ENCODE results near the gene PARVB.

The PARVB gene

DNA sequence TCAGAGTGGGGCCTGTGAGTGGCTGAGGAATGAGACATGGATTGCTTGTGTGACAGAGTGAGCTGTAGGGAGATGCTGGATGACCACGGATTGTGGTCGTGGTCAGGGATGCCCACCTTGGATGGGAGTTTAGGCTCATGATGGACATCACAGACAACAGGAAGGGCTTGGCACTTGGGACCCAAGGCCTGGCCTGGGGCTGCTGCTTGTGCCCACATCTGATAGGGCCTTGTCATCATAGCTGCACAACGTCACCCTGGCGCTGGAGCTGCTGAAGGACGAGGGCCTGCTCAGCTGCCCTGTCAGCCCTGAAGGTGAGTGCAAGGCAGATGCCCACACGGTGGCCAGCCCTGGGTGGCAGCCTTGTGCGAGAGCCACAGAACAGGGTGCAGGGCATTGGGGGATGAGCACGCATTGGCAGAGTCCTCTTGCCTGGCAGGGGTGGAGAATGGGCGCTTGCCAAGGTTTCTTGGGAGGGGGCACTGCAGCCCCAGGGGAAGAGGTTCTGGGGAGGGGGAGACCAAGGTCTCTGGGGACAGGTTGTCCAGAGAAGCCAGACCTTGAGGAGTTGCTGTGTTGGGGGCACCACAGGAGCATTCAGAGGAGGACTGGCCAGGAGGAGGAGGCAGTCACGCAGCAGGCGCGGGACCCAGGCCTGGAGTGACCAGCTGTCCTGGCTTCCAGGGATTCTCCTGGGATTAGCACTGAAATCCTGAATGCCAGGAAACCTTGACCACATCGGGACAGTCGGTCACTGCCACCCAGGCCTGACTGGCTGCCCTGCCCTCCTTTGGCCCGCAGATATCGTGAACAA is 181.6 kb downstream of the PARVB start:
- no peak for DNase-seq

DNA sequence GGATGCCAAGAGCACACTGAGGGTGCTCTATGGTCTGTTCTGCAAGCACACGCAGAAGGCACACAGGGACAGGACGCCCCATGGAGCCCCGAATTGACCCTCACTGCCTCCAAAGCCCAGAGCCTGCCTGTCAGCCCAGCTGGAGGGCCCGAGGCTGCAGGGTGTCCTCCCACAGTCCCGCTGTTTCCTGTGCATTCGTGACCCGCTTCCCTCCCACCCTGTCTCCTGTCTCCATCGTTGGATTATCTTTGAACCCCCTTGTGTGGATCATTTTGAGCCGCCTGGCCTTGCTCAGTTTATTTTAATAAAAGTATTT is 182.2 kb downstream of the PARVB start:
- no peak for DNase-seq

DNA sequence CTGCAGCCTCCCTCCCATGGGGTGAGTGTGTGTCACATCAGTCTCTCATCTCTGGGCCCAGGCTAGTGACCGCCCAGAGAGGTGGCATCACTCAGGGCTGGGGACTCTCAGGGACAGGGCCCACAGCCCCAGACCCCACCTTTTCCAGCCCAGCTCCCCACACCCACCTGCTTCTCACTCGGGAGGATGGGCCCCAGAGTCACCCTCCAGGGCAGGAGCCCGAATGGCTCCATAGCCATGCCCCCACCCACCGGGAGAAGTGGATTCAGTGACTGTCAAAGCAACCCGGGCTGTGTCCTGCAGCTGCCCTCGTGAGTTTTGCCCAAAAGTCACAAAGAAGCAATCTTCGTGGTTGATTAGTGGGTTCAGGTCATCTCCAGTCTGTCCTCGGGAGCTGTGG is 182.6 kb downstream of the PARVB start:
- no peak for DNase-seq

DNA sequence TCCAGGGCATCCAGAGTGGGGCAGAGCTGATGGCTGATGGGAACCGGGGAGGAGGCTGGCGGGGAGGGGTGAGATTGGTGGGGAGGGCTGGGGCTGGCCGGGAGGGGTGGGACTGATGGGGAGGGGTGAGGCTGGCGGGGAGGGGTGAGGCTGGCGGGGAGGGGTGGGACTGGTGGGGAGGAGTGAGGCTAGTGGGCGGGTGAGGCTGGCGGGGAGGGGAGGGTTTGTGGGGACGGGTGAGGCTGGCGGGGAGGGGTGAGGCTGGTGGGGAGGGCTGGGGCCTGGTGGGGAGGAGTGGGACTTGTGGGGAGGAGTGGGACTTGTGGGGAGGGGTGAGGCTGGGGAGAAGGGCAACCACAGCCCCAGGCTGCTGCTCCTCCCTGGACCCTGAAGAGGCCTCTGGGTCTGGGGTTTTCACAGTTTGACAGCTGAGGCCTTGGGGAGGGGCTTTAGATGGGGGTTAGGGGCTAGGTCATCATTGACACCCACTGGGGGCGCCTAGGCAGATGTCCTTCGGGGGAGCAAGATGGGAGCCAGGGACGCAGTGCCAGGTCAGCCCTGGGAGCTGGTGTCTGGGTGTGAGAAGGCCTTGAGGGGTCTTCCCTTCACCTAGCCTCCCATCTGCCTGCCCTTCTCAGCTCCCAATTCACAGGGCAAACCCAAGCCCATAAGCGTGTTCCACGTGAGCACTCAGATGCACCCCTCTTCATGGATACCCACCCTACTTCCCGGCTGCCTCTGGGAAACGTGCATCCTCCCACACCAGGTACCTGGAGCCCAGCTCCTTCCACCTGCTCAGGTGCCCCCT is 183.3 kb downstream of the PARVB start:
- DNase-seq = no peak

DNA sequence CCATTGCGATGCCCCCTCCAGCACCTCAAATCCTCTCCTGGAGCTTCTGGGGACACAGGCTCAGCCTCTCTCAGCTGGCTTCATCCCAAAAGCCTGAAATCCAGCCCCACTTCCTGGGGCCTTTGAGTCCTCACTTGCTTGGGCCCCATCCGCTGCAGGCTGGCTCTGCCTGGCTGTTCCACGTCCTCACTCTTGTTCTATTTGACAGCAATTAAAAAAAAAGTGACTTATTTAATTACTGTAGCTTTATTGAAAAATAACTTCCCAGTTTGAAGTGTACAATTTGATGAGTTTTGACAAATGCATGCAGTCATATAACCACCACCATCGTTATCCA is 183.8 kb downstream of the PARVB start:
- no peak for DNase-seq

DNA sequence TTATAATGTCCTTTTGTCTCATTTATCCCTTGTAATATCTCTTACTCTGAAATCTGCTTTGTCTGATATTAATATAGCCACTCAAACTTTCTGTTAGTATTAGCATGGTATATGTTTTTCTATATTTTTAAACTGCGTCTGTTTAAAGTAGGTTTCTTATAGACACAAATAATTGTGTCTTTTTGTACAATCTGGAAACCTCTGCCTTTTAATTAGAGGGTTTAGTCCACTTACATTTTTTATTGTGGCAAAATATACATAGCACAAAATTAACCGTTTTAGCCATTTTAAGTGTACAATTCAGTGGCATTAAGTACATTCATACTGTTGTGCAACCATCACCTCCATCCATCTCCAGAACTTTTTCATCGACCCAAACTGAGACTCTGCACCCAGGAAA is 185.2 kb downstream of the PARVB start:
- no peak for DNase-seq

DNA sequence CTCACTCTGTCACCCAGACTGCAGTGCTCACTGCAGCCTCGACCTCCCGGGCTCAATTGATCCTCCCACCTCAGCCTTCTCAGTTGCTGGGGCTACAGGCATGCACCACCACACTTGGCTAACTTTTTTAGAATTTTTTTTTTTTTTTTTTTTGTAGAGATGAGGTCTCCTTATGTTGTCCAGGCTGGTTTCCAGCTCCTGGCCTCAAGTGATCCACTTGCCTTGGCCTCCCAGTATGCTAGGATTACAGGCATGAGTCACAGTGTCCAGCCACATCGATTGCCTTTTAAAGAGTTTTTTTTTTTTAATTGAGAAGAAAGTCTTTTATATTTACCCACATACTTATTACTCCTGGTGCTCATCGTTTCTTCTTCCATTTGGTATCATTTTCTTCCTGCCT is 186.6 kb downstream of the PARVB start:
- no peak for DNase-seq

DNA sequence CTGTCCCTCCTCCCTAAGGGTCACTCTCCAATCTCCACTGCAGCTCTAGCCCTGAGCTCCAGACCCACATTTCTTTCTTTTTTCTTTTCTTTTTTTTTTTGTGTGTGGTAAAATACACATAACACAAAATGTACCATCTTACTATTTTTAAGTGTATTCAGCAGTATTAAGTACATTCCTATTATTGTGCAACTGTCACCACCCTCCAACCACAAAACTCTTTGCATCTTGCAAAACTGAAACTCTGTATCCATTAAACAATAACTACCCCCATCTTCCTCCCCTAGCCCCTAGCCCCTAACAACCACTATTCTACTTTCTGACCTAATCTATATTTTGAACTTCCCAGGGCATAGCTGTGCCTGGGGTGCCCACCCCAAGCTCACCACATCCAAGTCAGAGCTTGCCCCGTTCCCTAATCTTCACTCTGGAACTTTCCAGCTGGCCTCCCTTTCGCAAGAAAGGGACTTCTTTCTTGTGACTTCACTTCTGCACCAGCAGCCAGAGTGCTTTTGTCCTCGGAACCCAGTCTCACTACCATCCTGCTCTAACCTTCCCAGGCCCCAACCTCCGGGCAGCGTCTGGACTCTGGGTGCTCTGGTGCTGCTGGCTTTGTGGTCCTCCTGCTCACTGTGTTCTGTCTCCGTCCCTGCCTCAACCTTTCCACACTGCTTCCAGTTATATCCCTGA is 187.3 kb downstream of the PARVB start:
- no peak for DNase-seq

DNA sequence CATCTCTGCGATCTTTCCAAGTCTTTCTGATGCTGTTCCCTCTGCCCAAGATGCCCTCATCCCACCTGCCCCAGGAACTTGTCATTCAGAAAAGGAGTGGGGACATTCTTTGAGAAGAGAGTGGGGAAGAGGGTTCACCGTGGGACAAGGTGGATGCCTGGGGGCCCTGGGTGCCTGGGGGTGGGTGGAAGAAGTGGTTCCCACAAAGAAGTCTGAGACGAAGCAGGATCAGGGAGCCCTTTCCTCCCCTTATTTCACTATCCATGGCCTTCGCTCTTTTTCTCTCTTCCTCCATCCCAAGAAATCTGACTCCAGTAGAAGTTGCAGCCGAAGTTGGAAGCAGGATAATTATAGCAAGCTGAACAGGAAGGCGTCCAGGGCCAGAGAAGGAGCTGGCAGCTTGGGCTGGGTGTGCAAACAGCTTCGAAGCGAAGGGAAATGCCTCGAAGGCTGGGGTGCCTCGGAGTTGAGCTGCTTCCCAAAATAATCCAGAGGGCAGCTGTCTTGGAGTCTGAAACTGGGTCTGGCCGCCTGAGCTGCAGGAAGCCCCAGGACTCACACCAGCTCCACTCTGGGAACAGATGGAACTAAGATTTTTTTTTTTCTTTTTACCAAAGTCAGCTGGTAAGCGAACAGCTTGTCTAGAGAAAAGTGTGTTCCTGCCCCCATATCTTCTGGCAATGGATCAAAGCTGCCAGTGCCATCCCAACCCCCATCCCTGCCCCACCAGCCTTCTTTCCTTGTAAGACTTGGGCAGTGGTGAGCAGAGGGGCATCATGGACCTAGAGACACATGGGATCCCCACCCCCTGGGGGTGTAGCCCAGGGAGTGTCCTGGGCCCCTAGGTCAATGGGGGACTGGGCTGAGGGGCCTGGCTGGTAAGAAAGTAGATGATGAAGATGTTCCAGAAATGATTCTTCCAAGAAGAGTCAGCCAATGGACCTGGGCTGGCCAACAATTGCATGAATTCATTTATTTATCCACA is 188.1 kb downstream of the PARVB start:
- DNase-seq = no peak

DNA sequence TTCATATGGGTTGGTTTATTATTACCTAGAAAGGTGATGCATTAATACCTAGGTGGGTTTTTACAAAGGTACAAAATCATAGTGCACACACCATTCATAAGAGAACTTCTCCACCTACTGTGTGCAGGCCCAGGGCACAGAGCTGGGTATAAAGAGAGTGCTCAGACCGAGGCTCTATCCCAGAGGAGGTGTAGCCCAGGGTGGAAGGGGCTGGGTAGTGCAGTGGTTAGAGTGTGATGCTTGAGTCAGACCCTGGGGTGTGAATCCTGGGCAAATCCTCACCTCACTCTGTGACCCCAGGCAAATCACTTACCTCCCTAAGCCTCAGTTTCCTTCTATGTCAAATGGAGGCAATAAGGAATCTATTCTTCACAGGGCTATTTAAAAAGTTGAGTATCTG is 188.8 kb downstream of the PARVB start:
- no peak for DNase-seq

DNA sequence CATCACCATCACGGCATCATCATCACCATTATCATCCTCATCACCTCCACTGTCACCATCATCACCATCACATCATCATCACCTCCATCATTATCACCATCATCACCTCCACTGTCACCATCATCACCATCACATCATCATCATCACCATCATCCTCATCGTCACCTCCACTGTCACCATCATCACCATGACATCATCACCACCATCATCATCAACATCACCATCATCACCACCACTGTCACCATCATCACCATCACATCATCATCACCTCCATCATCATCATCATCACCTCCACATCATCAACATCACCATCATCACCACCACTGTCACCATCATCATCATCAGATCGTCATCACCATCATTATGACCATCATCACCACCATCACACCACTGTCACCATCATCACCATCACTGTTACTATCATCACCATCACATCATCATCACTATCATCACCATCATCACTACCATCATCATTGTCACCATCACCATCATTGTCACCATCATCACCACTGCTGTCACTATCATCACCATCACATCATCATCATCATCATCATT is 189.5 kb downstream of the PARVB start:
- DNase-seq = no peak

DNA sequence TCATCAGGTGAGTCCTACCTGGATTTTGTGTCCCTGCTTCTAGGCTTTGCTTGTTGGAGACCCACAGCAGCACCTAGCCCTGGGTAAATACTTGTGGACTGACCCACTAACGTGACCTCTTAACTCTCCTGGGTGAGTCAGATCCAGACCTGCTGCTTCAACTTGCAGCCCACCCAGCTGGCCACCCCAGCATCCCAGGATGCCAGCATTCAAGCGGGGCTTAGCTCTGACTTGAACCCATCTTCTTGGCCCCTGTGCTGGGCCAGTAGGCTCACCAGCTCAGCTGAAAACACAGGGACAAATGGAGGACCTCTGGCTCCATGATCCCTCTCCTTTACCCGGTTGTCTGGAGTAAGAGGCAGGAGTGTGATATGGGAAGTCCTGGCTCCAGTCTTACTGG is 190.1 kb downstream of the PARVB start:
- DNase-seq = no peak

DNA sequence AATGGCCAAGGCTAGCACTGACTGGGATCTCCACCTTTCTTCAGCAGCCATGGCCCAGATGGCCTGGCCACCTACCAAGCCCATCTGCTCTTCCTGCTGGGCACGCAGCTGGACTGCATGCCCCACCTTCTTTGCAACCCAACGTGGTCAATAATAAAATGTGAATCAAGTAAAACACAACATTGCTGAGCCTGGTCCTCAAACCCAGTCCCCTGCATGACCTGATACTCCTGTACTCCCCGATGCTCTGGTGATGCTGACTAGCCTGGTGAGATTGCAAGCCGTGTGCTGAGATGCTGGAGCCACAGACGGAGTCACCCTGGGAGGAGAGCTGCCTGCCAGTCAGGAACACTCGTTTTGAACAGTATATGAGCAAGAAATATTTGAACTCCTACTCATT is 190.7 kb downstream of the PARVB start:
- DNase-seq = no peak

DNA sequence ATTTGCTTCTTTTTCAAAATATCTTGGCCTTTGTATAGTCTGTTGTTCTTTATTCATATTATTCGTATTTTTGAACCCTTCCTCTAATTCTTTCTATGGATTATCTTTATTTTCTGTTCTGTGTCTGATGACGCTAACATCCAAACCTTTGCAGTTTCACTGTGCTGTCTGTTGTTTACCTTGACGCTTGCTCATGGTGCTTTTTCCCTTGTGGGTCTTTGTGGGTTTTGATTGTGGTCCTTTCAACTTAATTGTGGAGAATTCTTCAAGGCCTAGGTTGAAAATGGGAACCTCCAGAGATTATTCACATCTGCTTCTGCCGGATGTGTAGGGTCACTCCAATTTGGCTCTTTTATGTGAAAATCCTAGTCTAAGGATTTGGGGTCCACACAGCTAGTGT is 191.2 kb downstream of the PARVB start:
- DNase-seq = no peak

DNA sequence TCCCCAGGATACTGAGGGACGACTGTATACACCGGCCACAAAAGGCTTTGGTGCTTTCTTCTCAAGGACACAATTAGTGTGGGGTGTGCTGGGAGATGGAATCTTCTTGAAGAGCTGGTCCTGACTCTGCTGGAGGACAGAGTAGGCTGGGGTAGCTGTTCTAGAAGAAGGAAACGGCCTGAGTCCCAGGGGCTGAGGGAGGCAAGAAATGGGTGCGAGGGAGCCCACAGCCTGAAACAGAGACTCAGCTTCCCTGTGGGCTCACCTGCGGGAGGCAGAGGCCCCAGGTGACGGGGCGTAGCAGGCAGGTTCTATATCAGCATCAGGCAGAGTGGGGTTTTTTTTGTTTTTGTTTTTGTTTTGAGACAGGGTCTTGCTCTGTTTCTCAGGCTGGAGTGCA is 193.2 kb downstream of the PARVB start:
- DNase-seq = no peak

DNA sequence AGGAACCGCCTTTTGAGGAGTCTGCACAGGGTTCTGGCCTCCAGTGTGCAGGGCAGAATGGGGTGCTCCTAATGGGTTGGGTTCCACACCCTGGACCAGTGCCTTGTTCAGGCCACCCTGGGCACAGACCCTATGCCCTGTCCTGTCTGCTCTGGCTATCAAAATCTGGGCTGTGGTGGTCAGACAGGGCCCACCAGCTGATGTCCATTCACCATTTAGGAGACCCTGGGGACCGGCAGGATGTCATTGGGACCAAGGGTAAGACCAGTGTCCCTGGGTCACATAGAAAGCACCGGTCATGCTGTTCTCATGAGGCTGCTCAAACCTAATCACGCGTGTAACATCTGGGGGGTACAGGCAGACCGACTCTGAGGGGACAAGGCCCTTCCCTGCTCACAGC is 194.0 kb downstream of the PARVB start:
- no peak for DNase-seq

DNA sequence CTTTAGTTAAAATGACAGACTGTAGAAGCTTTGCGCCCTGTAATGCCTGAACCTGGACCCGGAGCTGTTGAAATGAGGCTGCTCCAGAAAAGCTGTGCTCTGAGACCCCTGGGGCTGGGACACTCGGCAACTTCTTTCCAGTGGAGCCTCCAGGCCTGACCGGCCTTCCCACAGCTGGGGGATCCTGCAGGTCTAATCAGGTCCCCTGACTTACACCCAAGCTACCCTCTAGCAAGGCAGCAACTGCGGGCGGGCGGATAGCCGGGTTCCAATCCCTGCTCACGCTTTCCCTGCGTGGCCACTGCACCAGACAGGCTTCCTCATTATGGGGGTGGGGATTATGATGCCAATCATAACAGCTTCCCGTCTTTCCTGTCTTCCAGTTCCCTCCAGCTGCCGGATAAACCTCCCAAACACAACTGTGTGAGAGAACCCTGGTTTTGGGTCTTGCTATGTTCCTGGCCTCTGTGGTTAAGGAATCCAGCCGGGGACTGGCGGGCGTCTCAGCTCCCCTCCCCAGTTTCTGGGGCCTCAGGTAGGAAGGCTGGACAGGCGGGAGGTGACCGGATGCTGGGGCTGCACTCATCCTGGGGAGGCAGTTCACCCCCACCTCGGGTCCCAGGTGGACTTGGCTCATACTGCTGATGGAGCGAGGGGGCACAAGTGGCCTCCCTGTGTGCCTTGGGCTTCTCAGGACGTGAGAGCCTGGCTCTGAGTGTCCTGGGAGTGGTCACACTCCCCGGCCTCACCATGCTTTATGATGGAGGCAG is 195.2 kb downstream of the PARVB start:
- no peak for DNase-seq

DNA sequence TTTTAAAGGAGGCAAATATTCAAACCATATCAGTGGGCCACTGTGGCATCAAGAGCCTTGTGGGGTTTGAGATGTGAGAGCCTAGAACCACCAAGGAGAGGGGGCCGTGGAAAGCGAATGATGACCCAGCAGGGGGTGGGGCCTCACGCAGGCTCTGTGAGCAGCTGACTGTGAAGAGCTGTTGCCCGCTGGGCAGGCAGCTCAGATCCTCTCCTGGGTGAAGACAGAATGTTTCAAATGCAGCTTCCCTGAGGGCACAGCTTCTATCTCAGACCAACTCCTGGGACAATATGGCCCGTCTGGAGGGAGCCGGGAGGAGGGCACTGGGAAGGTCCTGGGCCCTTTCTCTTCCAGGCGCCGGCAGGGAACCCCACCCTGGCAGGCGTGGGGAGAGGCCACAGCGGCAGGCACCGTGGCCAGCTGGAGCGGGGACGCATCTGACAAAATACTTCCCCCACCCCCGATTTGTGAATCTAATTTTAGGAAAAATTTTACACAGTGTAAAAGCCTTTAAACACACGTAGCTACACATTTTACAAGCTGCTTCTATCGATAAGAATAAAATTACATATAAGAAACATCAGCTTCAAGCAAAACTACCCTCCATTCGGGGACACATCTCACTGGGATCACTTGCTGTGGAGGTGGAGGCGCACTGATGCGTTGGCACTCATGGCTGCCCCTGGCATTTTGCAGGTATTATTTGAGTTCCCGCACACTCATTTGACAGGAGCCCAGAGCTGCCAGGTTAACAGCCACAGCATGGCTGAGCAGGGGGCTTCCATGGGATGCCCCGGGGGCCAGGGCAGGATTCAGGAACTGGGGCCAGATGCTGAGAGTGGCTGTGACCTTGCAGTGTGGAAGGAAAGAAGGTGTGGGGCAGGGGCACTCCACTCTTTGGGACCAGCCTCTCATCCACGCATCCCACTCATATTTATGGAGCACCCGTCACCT is 196.9 kb downstream of the PARVB start:
- no peak for DNase-seq

DNA sequence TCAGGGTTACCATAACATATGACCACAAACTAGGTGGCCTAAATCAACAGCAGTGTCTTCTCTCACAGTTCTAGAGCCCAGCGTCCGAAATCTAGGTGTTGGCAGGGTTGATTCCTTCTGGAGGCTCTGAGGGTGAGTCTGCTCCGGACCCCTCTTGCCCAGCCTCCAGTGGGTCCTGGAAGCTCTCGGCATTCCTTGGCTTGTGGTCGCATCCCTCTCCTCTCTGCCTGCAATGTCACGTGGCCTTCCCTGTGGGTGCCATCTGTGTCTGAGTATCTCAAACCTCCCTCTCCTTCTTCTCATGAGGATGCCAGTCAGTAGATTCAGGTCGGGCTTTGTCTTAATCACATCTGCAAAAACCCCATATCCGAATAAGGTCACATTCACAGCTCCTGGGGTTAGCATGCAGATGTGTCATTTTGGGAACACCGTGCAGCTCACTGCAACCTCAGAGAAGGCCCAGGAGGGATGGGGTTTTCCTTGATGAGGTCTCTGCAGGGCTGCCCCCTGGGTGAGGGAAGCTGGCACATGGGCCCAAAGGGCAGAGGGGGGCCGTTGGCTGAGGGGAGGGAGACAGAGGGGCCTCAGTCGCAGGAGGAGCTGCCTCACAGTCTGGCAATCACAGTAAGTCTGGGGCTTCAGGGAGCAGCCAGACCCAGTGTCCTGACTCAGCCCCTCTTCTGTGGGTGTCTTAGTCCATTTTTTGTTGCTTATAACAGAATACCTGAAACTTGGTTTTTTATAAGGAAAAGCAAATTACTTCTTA is 197.8 kb downstream of the PARVB start:
- no peak for DNase-seq
